GM19395 (cell line): ENCODE data around the gene XPOT.

Experiments used
- ATAC-seq: cut with Tn5 transposase; IDR thresholded peaks from one replicate; pipeline ENCODE4 v1.9.1; 2021; ENCODE audit warnings: mild to moderate bottlenecking, moderate library complexity; ENCODE audit not compliant: unreplicated experiment

The XPOT gene

GRCh38 chr12:64466178-64466577, 62.0 kb downstream of the XPOT start:
- ATAC-seq: no peak

GRCh38 chr12:64468966-64469365, 64.8 kb downstream of the XPOT start:
- ATAC-seq: no peak

- no peak for ATAC-seq
Measured at GRCh38 chr12:64469455-64470142, 65.4 kb downstream of the XPOT start.

- ATAC-seq: no peak
Measured at GRCh38 chr12:64470495-64470894, 66.3 kb downstream of the XPOT start.

- ATAC-seq: no peak
Measured at GRCh38 chr12:64473176-64473575, 69.0 kb downstream of the XPOT start.

- ATAC-seq: no peak
Measured at GRCh38 chr12:64475518-64475917, 71.3 kb downstream of the XPOT start.

- no peak for ATAC-seq
Measured at GRCh38 chr12:64476844-64477243, 72.7 kb downstream of the XPOT start.

- no peak for ATAC-seq
Measured at GRCh38 chr12:64478661-64479060, 74.5 kb downstream of the XPOT start.

GRCh38 chr12:64480148-64480547, 76.0 kb downstream of the XPOT start:
- no peak for ATAC-seq

GRCh38 chr12:64486657-64487056, 82.5 kb downstream of the XPOT start:
- ATAC-seq: no peak

GRCh38 chr12:64491718-64492117, 87.5 kb downstream of the XPOT start:
- ATAC-seq: no peak

- no peak for ATAC-seq
Measured at GRCh38 chr12:64493513-64493912, 89.3 kb downstream of the XPOT start.

- ATAC-seq: no peak
Measured at GRCh38 chr12:64494998-64495729, 91.0 kb downstream of the XPOT start.

GRCh38 chr12:64496839-64497400, 92.7 kb downstream of the XPOT start:
- no peak for ATAC-seq

GRCh38 chr12:64497484-64497883, 93.3 kb downstream of the XPOT start:
- no peak for ATAC-seq

- ATAC-seq: no peak
Measured at GRCh38 chr12:64497903-64498302, 93.7 kb downstream of the XPOT start.

GRCh38 chr12:64500394-64500793, 96.2 kb downstream of the XPOT start:
- ATAC-seq: no peak
